IMR-90 (cell line): ENCODE results near the gene MTCP1. TPM values are rescaled to one million over a fixed set of nuclear protein-coding genes. Genes with fewer than 3 reads are reported as not detected.

Source experiments
- ATAC-seq: fragments of 200-7000 bp; cut with Tn5 transposase; 2 replicates; pipeline ENCODE4 v1.9.1; 2020; ENCODE audit warnings: low read depth, mild to moderate bottlenecking, moderate library complexity
- BruUV-seq: library from RNA; stranded (reverse); fragments of 400-500 nt; replicated peaks from 2 replicates; lab custom pipeline; 2021; lab: Mats Ljungman, UMichigan
- CTCF ChIA-PET: fragments of 300-600 bp; formaldehyde crosslinking; extraction: SDS; loops from one replicate; lab custom pipeline; 2021; ENCODE audit warnings: antibody characterized with exemption; lab: Yijun Ruan, JAX
- POLR2A ChIA-PET: fragments of 300-600 bp; sonication (Branson Sonifier 250); formaldehyde crosslinking; loops from one replicate; lab custom pipeline; 2022; ENCODE audit warnings: antibody characterized with exemption; ENCODE audit not compliant: unreplicated experiment; lab: Charles Lee
- DNase-seq: peaks from one replicate; pipeline ENCODE4 v3.0.0; 2013
- H2AFZ ChIP-seq: replicated peaks from 2 replicates; pipeline ENCODE3; 2013; ENCODE audit warnings: low read length, mild to moderate bottlenecking; ENCODE audit not compliant: poor library complexity
- H2AK5ac ChIP-seq: 2 replicates; pipeline ENCODE4 v1.6.1; 2013; ENCODE audit warnings: low read depth, low read length, inconsistent platforms
- H2AK9ac ChIP-seq: replicated peaks from 2 replicates; pipeline ENCODE3; 2013; ENCODE audit warnings: mild to moderate bottlenecking, low read depth, low read length, moderate library complexity; ENCODE audit not compliant: poor library complexity
- H2BK120ac ChIP-seq: 2 replicates; pipeline ENCODE4 v1.6.1; 2013; ENCODE audit warnings: low read depth, low read length, inconsistent platforms
- H2BK15ac ChIP-seq: 3 replicates; pipeline ENCODE4 v1.6.1; 2013; ENCODE audit warnings: low read depth, low read length, inconsistent platforms
- H2BK20ac ChIP-seq: 2 replicates; pipeline ENCODE4 v1.6.1; 2013; ENCODE audit warnings: low read depth, mild to moderate bottlenecking, inconsistent platforms, low read length, moderate library complexity
- H2BK5ac ChIP-seq: 2 replicates; pipeline ENCODE4 v1.6.1; 2013; ENCODE audit warnings: mild to moderate bottlenecking, low read depth, low read length, inconsistent platforms; ENCODE audit not compliant: poor library complexity, severe bottlenecking
- H3K14ac ChIP-seq: replicated peaks from 2 replicates; pipeline ENCODE4 v1.6.1; 2013; ENCODE audit warnings: low read depth, low read length, inconsistent platforms
- H3K18ac ChIP-seq: 2 replicates; pipeline ENCODE4 v1.6.1; 2013; ENCODE audit warnings: low read depth, low read length, control low read depth
- H3K23ac ChIP-seq: 2 replicates; pipeline ENCODE4 v1.6.1; 2013; ENCODE audit warnings: low read depth, low read length, inconsistent platforms
- H3K27ac ChIP-seq: 2 replicates; pipeline ENCODE4 v1.5.1; 2013; ENCODE audit warnings: mild to moderate bottlenecking, control low read depth, low read length; ENCODE audit not compliant: insufficient read depth
- H3K27me3 ChIP-seq: 2 replicates; pipeline ENCODE4 v1.6.1; 2013; ENCODE audit warnings: low read length; ENCODE audit not compliant: control insufficient read depth, insufficient read depth
- H3K36me3 ChIP-seq: 2 replicates; pipeline ENCODE4 v1.6.1; 2013; ENCODE audit warnings: low read length, mixed read lengths; ENCODE audit not compliant: control insufficient read depth, insufficient read depth
- H3K4ac ChIP-seq: 2 replicates; pipeline ENCODE4 v1.6.1; 2013; ENCODE audit warnings: low read depth, low read length, inconsistent platforms
- H3K4me1 ChIP-seq: 2 replicates; pipeline ENCODE4 v1.6.1; 2013; ENCODE audit warnings: low read length, mixed read lengths; ENCODE audit not compliant: control insufficient read depth, insufficient read depth
- H3K4me2 ChIP-seq: 2 replicates; pipeline ENCODE4 v1.6.1; 2013; ENCODE audit warnings: low read depth, mild to moderate bottlenecking, control low read depth, low read length, moderate library complexity
- H3K4me3 ChIP-seq: 2 replicates; pipeline ENCODE4 v1.5.1; 2013; ENCODE audit warnings: low read depth, mild to moderate bottlenecking, control low read depth, low read length, moderate library complexity; ENCODE audit not compliant: insufficient read depth
- H3K56ac ChIP-seq: 2 replicates; pipeline ENCODE4 v1.6.1; 2013; ENCODE audit warnings: low read length, inconsistent platforms; ENCODE audit not compliant: insufficient read depth; ENCODE audit errors: extremely low read depth
- H3K79me1 ChIP-seq, 2 experiments: 2 replicates each; pipeline ENCODE4 v1.6.1; 2013; ENCODE audit warnings: low read length in 2 of 2, inconsistent platforms in 1 of 2, low read depth in 1 of 2
- H3K9ac ChIP-seq: 2 replicates; pipeline ENCODE4 v1.6.1; 2013; ENCODE audit warnings: low read depth, low read length, control low read depth
- H3K9me1 ChIP-seq: 2 replicates; pipeline ENCODE4 v1.6.1; 2013; ENCODE audit warnings: low read length, inconsistent platforms; ENCODE audit not compliant: insufficient read depth
- H3K9me3 ChIP-seq: 2 replicates; pipeline ENCODE4 v1.6.1; 2013; ENCODE audit warnings: low read length; ENCODE audit not compliant: control insufficient read depth, insufficient read depth
- H4K20me1 ChIP-seq: 2 replicates; pipeline ENCODE4 v1.6.1; 2013; ENCODE audit warnings: low read length, inconsistent platforms; ENCODE audit not compliant: insufficient read depth
- H4K5ac ChIP-seq: 2 replicates; pipeline ENCODE4 v1.6.1; 2013; ENCODE audit warnings: mild to moderate bottlenecking, low read depth, low read length, control low read depth
- H4K8ac ChIP-seq, 2 experiments: 2 replicates each; pipeline ENCODE4 v1.6.1; 2013; ENCODE audit warnings: low read depth in 2 of 2, low read length in 2 of 2, control low read depth in 1 of 2, inconsistent platforms in 1 of 2
- H4K91ac ChIP-seq: 2 replicates; pipeline ENCODE4 v1.6.1; 2013; ENCODE audit warnings: low read depth, low read length, inconsistent platforms; ENCODE audit not compliant: insufficient read depth
- BHLHE40 ChIP-seq: fragments of 150-350 bp; IDR thresholded peaks from 2 replicates; pipeline ENCODE4 v1.6.1; 2016; ENCODE audit warnings: mild to moderate bottlenecking, low read depth, low read length
- CEBPB ChIP-seq: IDR thresholded peaks from 2 replicates; pipeline ENCODE4 v1.6.1; 2012; ENCODE audit warnings: low read depth, low read length, improper control_type of control experiment
- CHD1 ChIP-seq: IDR thresholded peaks from 2 replicates; pipeline ENCODE4 v1.6.1; 2012; ENCODE audit warnings: low read depth, low read length, improper control_type of control experiment
- CTCF ChIP-seq: conservative IDR thresholded peaks from 2 replicates; pipeline ENCODE4 v1.5.1; 2012; ENCODE audit warnings: mild to moderate bottlenecking, low read depth, low read length, improper control_type of control experiment
- FOS ChIP-seq: fragments of 150-350 bp; IDR thresholded peaks from 2 replicates; pipeline ENCODE4 v1.6.1; 2016; ENCODE audit warnings: low read depth, low read length
- MAZ ChIP-seq: IDR thresholded peaks from 2 replicates; pipeline ENCODE4 v1.6.1; 2012; ENCODE audit warnings: low read depth, mild to moderate bottlenecking, low read length, improper control_type of control experiment, moderate library complexity, borderline replicate concordance
- MXI1 ChIP-seq: IDR thresholded peaks from 2 replicates; pipeline ENCODE4 v1.6.1; 2012; ENCODE audit warnings: low read depth, mild to moderate bottlenecking, low read length, moderate library complexity, borderline replicate concordance
- NFE2L2 ChIP-seq: fragments of 150-350 bp; IDR thresholded peaks from 2 replicates; pipeline ENCODE4 v1.6.1; 2016; ENCODE audit warnings: low read depth, mild to moderate bottlenecking, low read length
- RAD21 ChIP-seq: IDR thresholded peaks from 2 replicates; pipeline ENCODE4 v1.6.1; 2012; ENCODE audit warnings: low read length, improper control_type of control experiment
- RCOR1 ChIP-seq: IDR thresholded peaks from 2 replicates; pipeline ENCODE4 v1.6.1; 2012; ENCODE audit warnings: mild to moderate bottlenecking, low read length, improper control_type of control experiment; ENCODE audit not compliant: insufficient replicate concordance
- RFX5 ChIP-seq: IDR thresholded peaks from 2 replicates; pipeline ENCODE4 v1.8.0; 2012; ENCODE audit warnings: low read depth, mild to moderate bottlenecking, low read length, moderate library complexity
- SMC3 ChIP-seq: fragments of 150-350 bp; IDR thresholded peaks from 2 replicates; pipeline ENCODE4 v1.6.1; 2016; ENCODE audit warnings: low read depth, mild to moderate bottlenecking, antibody characterized with exemption, low read length, moderate library complexity
- USF2 ChIP-seq: fragments of 150-350 bp; IDR thresholded peaks from 2 replicates; pipeline ENCODE4 v1.6.1; 2017; ENCODE audit warnings: mild to moderate bottlenecking, antibody characterized with exemption, low read length, low read depth
- WGBS, 2 experiments: methylation state at CpG; one replicate each; pipeline versions ENCODE4 v1.1.5 to v1.1.7; 2013; ENCODE audit warnings: missing lambda C conversion rate in 2 of 2; ENCODE audit not compliant: insufficient read length in 1 of 2; ENCODE audit errors: extremely low coverage in 2 of 2; 5-methylcytosine and 5-hydroxymethylcytosine counted together
- dilution Hi-C: fragments of 300-500 bp; cut with HindIII; formaldehyde crosslinking; loops from one replicate; pipeline ENCODE4 v1.14.3; 2018; ENCODE audit warnings: low sequenced_read_pairs; ENCODE audit not compliant: unreplicated experiment
- in situ Hi-C: fragments of 300-500 bp; cut with MboI; formaldehyde crosslinking; loops from 3 replicates; pipeline ENCODE4 v1.14.3; 2019; ENCODE audit warnings: low sequenced_read_pairs, inconsistent platforms, mixed read lengths
- intact Hi-C: fragments of 100-400 bp; cut with micrococcal nuclease; formaldehyde crosslinking; loops from 2 replicates; pipeline ENCODE4 v1.10.0; 2022
- polyA plus RNA-seq, 3 experiments: library from polyadenylated mRNA; depleted of rRNA; stranded (reverse); fragments of >200 nt; gene quantifications; 2 replicates each; pipeline ENCODE4 v1.2.3, GENCODE V29; 2012; ENCODE audit warnings: low replicate concordance in 1 of 3
- total RNA-seq: library from RNA; depleted of rRNA; stranded (reverse); fragments of >200 nt; gene quantifications from 2 replicates; pipeline ENCODE4 v1.2.3, GENCODE V29; 2012

Gene MTCP1
- total and polyA plus RNA-seq, 2 of the 4 experiments (the other 2 are of a cell fraction), result 0.54 to 4.2 TPM

DNA sequence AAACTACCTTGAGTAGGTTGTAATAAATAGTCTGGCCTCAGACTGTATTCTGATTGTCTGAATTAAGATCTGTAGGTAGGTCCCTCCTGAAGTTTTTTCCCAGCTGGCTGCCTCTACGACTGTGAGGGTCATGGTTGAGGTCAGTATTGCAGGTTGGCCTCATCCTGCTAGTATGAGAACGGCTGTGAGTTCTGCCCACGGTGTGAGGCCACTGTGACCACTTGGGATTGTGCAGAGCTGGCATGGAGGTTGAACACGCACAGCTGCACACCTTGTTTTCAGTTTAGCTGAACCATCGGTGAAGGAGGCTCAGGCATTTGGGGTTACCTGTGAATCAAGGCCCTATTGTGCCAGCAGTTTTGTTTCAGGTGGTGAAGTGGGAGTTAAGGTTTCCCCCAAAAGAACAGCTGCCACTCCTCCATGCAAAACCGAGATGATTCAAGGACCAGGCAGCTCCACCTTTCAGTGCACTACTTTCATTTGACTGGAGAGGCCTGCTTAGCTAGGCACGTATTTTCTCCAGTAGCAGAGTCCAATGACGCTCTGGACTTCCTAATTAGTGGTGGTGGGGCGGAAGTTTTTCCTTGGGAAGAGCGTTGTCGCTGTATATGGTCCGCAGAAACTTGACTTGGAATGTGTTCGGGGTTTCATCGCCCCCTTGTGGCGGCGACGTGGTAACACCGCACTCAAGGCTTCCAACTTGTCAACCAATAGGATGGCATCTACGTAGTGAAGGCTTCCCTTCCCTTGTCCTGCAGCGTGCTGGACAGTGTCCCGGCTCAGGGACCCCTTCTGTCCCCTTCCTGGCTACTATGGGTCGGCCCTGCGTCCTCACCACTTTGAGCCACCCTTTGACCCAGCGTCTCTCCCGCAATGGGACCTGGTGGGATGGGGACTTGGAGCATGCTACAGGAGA lies 13.8 kb downstream of the MTCP1 start:
- DNase-seq (peak; percentile 70), ATAC-seq (peak; percentile 98)
- peak overlapping the region; percentile 49 for H3K9ac ChIP-seq
- ChIA-PET CTCF (interaction anchor here (0.9 kb wide), 1 partner anchor 12 kb away, joined by 4 read pairs; no protein-coding TSS in a partner anchor), POLR2A (no interaction called here)
- H2BK20ac ChIP-seq, result no peak overlapping the region
- H3K4me1 ChIP-seq, result no peaks in the 10 kb centered on the region
- H3K79me1 ChIP-seq, result no peaks in the 10 kb centered on the region
- no peak overlapping the region for H2BK15ac ChIP-seq
- H3K23ac ChIP-seq, result 0 out of 2 replicates have a peak overlapping the region, but pooled peaks have one; percentile 41
- peaks cover 2% of the 10 kb centered on the region for H3K36me3 ChIP-seq
- H3K14ac ChIP-seq, result peak overlapping the region; percentile 61; the same call in 1 of the 2 replicates
- WGBS, 2 experiments, result 4% methylated on average over 6 of the region's 25 CpGs; no CpG with 5 or more reads in 1 of the 2 experiments
- TF ChIP-seq USF2 (no peak), RCOR1 (no peak), BHLHE40 (no peak), RAD21 (peak; percentile 53), MXI1 (no peak), RFX5 (no peak), SMC3 (peak; percentile 57), CHD1 (no peak), FOS (no peak), MAZ (no peak), NFE2L2 (no peak), CEBPB (no peak), CTCF (peak; percentile 74)
- no peak overlapping the region for H3K56ac ChIP-seq
- H2BK120ac ChIP-seq, result no peak overlapping the region
- no peak overlapping the region for H2AK5ac ChIP-seq
- H3K18ac ChIP-seq, result no peak overlapping the region
- BruUV-seq, result no TSS peak
- intact Hi-C loops (loop anchor here (1.0 kb wide), 2 partner anchors 76 to 139 kb away; no protein-coding TSS in a partner anchor), dilution Hi-C loops (no loop called here), in situ Hi-C loops (loop anchor here (5.0 kb wide), 1 partner anchor 75 kb away; no protein-coding TSS in a partner anchor)
- no peak overlapping the region for H3K27ac ChIP-seq
- no peak overlapping the region for H3K4me3 ChIP-seq
- H3K4ac ChIP-seq, result peak overlapping the region; percentile 3; the same call in 1 of the 2 replicates
- no peak overlapping the region; the same call in 1 of the 2 replicates for H4K5ac ChIP-seq
- H3K9me3 ChIP-seq, result no peaks in the 10 kb centered on the region
- H4K20me1 ChIP-seq, result no peaks in the 10 kb centered on the region
- no peaks in the 10 kb centered on the region for H3K27me3 ChIP-seq
- H3K9me1 ChIP-seq, result no peaks in the 10 kb centered on the region
- H2BK5ac ChIP-seq, result no peak overlapping the region
- peak overlapping the region; percentile 83 for H2AK9ac ChIP-seq
- no peak overlapping the region for H4K91ac ChIP-seq
- peak overlapping the region; percentile 82 for H2AFZ ChIP-seq
- peak overlapping the region in 1 of 2 experiments; percentile 74; a peak in 2 of 4 replicates for H4K8ac ChIP-seq
- peak overlapping the region; percentile 78 for H3K4me2 ChIP-seq
